Left hindlimb (tissue), 1 donor: ENCODE measurements around the gene VPS4A.

Experiments
- DNase-seq: peaks from one replicate; pipeline ENCODE4 v3.0.0-alpha.2; 2018

The VPS4A gene

GRCh38 chr16:69307856-69308255 is 3.3 kb upstream of the VPS4A start:
- DNase-seq: no peak

- no peak for DNase-seq
These were observed 1.8 kb upstream of the VPS4A start for GRCh38 chr16:69309316-69309715.

- no peak for DNase-seq
These were observed 610 bp downstream of the VPS4A start for GRCh38 chr16:69311533-69312387.

- DNase-seq: no peak
These were observed 2.3 kb downstream of the VPS4A start for GRCh38 chr16:69313469-69313868.

GRCh38 chr16:69314534-69314933 is 3.4 kb downstream of the VPS4A start:
- DNase-seq: no peak

GRCh38 chr16:69315486-69316311 is 4.5 kb downstream of the VPS4A start:
- DNase-seq: no peak

GRCh38 chr16:69316595-69317034 is 5.5 kb downstream of the VPS4A start:
- DNase-seq: no peak

GRCh38 chr16:69318177-69318910 is 7.2 kb downstream of the VPS4A start:
- no peak for DNase-seq

- no peak for DNase-seq
These were observed 7.8 kb downstream of the VPS4A start for GRCh38 chr16:69318911-69319289.

GRCh38 chr16:69319381-69319780 is 8.2 kb downstream of the VPS4A start:
- DNase-seq: no peak

GRCh38 chr16:69319826-69320739 is 8.9 kb downstream of the VPS4A start:
- no peak for DNase-seq

- no peak for DNase-seq
These were observed 9.6 kb downstream of the VPS4A start for GRCh38 chr16:69320740-69321073.

- no peak for DNase-seq
These were observed 9.9 kb downstream of the VPS4A start for GRCh38 chr16:69321080-69321479.

GRCh38 chr16:69322343-69322742 is 11.2 kb downstream of the VPS4A start:
- DNase-seq: no peak

- DNase-seq: no peak
These were observed 12.3 kb downstream of the VPS4A start for GRCh38 chr16:69323415-69323814.

GRCh38 chr16:69324013-69324531 is 12.9 kb downstream of the VPS4A start:
- no peak for DNase-seq

- no peak for DNase-seq
These were observed 13.6 kb downstream of the VPS4A start for GRCh38 chr16:69324585-69325253.

- DNase-seq: no peak
These were observed 14.6 kb downstream of the VPS4A start for GRCh38 chr16:69325784-69326171.

- DNase-seq: no peak
These were observed 15.2 kb downstream of the VPS4A start for GRCh38 chr16:69326172-69326873.

GRCh38 chr16:69327585-69328310 is 16.6 kb downstream of the VPS4A start:
- DNase-seq: no peak
